OCI-LY1 (cell line): ENCODE results near the gene HINT1.

Experiments
- H2AFZ ChIP-seq: fragments of 200-600 bp; sonication (generic), shearing (Covaris generic); 2 replicates; pipeline ENCODE4 v1.6.0; 2014; ENCODE audit warnings: antibody characterized with exemption, mild to moderate bottlenecking, low read length
- H3F3A ChIP-seq: fragments of 200-600 bp; sonication (generic), shearing (Covaris generic); 2 replicates; pipeline ENCODE4 v1.6.0; 2014; ENCODE audit warnings: mild to moderate bottlenecking, antibody characterized with exemption, low read length, moderate library complexity; ENCODE audit not compliant: insufficient read depth
- H3K27ac ChIP-seq: fragments of 200-600 bp; sonication (generic); 2 replicates; pipeline ENCODE4 v1.5.1; 2014; ENCODE audit warnings: low read length, mixed run types, mild to moderate bottlenecking, low read depth; ENCODE audit not compliant: poor library complexity, severe bottlenecking
- H3K27me3 ChIP-seq: fragments of 200-600 bp; sonication (generic); 2 replicates; pipeline ENCODE4 v1.6.0; 2014; ENCODE audit warnings: antibody characterized with exemption, mild to moderate bottlenecking, low read length, moderate library complexity; ENCODE audit not compliant: insufficient read depth
- H3K36me3 ChIP-seq: fragments of 200-600 bp; sonication (generic); 2 replicates; pipeline ENCODE4 v1.6.1; 2014; ENCODE audit warnings: mild to moderate bottlenecking, antibody characterized with exemption, low read length, moderate library complexity, mixed read lengths; ENCODE audit not compliant: insufficient read depth
- H3K4me1 ChIP-seq: fragments of 200-600 bp; sonication (generic); 2 replicates; pipeline ENCODE4 v1.5.1; 2014; ENCODE audit warnings: mild to moderate bottlenecking, low read length, moderate library complexity; ENCODE audit not compliant: insufficient read depth, severe bottlenecking
- H3K4me2 ChIP-seq: fragments of 200-600 bp; sonication (generic), shearing (Covaris generic); 2 replicates; pipeline ENCODE4 v1.6.1; 2014; ENCODE audit warnings: low read length
- H3K4me3 ChIP-seq: fragments of 200-600 bp; sonication (generic); 2 replicates; pipeline ENCODE4 v1.5.1; 2014; ENCODE audit warnings: low read length, low read depth, mild to moderate bottlenecking, mixed read lengths; ENCODE audit not compliant: poor library complexity, severe bottlenecking
- H3K79me2 ChIP-seq: fragments of 200-600 bp; shearing (Covaris generic); 2 replicates; pipeline ENCODE4 v1.6.1; 2016; ENCODE audit warnings: mixed run types, low read length, mixed read lengths; ENCODE audit not compliant: insufficient read depth
- H3K9ac ChIP-seq: fragments of 200-600 bp; sonication (generic), shearing (Covaris generic); 2 replicates; pipeline ENCODE4 v1.6.1; 2014; ENCODE audit warnings: mild to moderate bottlenecking, low read length, mixed read lengths
- H3K9me2 ChIP-seq: fragments of 200-600 bp; sonication (generic), shearing (Covaris generic); 2 replicates; pipeline ENCODE4 v1.6.1; 2014; ENCODE audit warnings: low read depth, mild to moderate bottlenecking, low read length, mixed read lengths
- H3K9me3 ChIP-seq: fragments of 200-600 bp; shearing (Covaris generic); 2 replicates; pipeline ENCODE4 v1.6.1; 2014; ENCODE audit warnings: low read length, mixed read lengths
- H4K20me1 ChIP-seq: fragments of 200-600 bp; sonication (generic), shearing (Covaris generic); 2 replicates; pipeline ENCODE4 v1.6.0; 2016; ENCODE audit warnings: mild to moderate bottlenecking, low read length; ENCODE audit not compliant: insufficient read depth
- CTCF ChIP-seq: fragments of 200-600 bp; sonication (generic), shearing (Covaris generic); IDR thresholded peaks from 2 replicates; pipeline ENCODE4 v1.5.1; 2017; ENCODE audit warnings: mild to moderate bottlenecking, antibody characterized with exemption, low read length, moderate library complexity, mixed read lengths
- EZH2 ChIP-seq: fragments of 200-600 bp; sonication (generic), shearing (Covaris generic); IDR thresholded peaks from 2 replicates; pipeline ENCODE4 v1.8.0; 2017; ENCODE audit warnings: borderline replicate concordance, mixed run types, mild to moderate bottlenecking, antibody characterized with exemption, low read length, moderate library complexity, mixed read lengths

Gene HINT1

GRCh38 chr5:131165119-131165727 lies at the start of gene HINT1:
HINT1 (minus strand) TSS chr5:131165256; CDS start chr5:131165205, 51 bp downstream.
- Histone ChIP-seq H3K27ac (peak within 1 kb of the TSS; percentile 88), H3K4me2 (peak within 1 kb of the TSS; percentile 96), H3K9me3 (no peaks in the 10 kb centered on the region), H3K4me1 (peaks cover 32% of the 10 kb centered on the region), H3K27me3 (no peaks in the 10 kb centered on the region), H2AFZ (no peak within 1 kb of the TSS), H3K36me3 (peaks cover 35% of the 10 kb centered on the region), H4K20me1 (no peaks in the 10 kb centered on the region), H3K9ac (peak within 1 kb of the TSS; percentile 94), H3K79me2 (peaks cover 32% of the 10 kb centered on the region), H3F3A (no peaks in the 10 kb centered on the region), H3K4me3 (peak within 1 kb of the TSS; percentile 100), H3K9me2 (no peaks in the 10 kb centered on the region)
- no peak for TF ChIP-seq EZH2
- peak; percentile 28; the same call in 1 of the 2 replicates for TF ChIP-seq CTCF

- peaks cover 84% of the 10 kb centered on the region for H3K79me2 ChIP-seq
- TF ChIP-seq CTCF (no peak), EZH2 (no peak)
- H3K4me3 ChIP-seq, result peak overlapping the region; percentile 9
- H3F3A ChIP-seq, result no peaks in the 10 kb centered on the region
- H3K4me2 ChIP-seq, result peak overlapping the region; percentile 52
- peaks cover 20% of the 10 kb centered on the region; the same call in 1 of the 2 replicates for H3K36me3 ChIP-seq
- H3K9ac ChIP-seq, result peak overlapping the region; percentile 14; the same call in 1 of the 2 replicates
- no peak overlapping the region for H2AFZ ChIP-seq
- H3K9me3 ChIP-seq, result no peaks in the 10 kb centered on the region
- peaks cover 62% of the 10 kb centered on the region for H3K4me1 ChIP-seq
- H4K20me1 ChIP-seq, result no peaks in the 10 kb centered on the region
- peak overlapping the region; percentile 59 for H3K27ac ChIP-seq
- H3K9me2 ChIP-seq, result no peaks in the 10 kb centered on the region
- H3K27me3 ChIP-seq, result no peaks in the 10 kb centered on the region
These were observed 49.7 kb upstream of the HINT1 start for GRCh38 chr5:131214609-131215227.

- Histone ChIP-seq H3F3A (peaks cover 4% of the 10 kb centered on the region), H3K27ac (peak overlapping the region; percentile 99), H3K79me2 (peaks cover 63% of the 10 kb centered on the region), H3K4me3 (peak overlapping the region; percentile 67), H4K20me1 (no peaks in the 10 kb centered on the region), H3K9ac (peak overlapping the region; percentile 79; the same call in 1 of the 2 replicates), H3K9me2 (no peaks in the 10 kb centered on the region), H3K4me2 (peak overlapping the region; percentile 68), H3K27me3 (no peaks in the 10 kb centered on the region), H2AFZ (no peak overlapping the region), H3K36me3 (peaks cover 20% of the 10 kb centered on the region; the same call in 1 of the 2 replicates), H3K4me1 (peaks cover 82% of the 10 kb centered on the region), H3K9me3 (no peaks in the 10 kb centered on the region)
- TF ChIP-seq CTCF, result no peak
- no peak for TF ChIP-seq EZH2
These were observed 47.5 kb upstream of the HINT1 start for GRCh38 chr5:131212471-131213021.
